Panc1 (cell line): ENCODE data around the gene OR2V1.

Experiments
- CTCF ChIP-seq: fragments of 450-650 bp; IDR thresholded peaks from 2 replicates; pipeline ENCODE4 v1.5.1; 2017; ENCODE audit warnings: mild to moderate bottlenecking
- REST ChIP-seq, 2 experiments: IDR thresholded peaks; 2 replicates each; pipeline ENCODE4 v1.6.1; 2011 to 2012; ENCODE audit warnings: low read depth in 2 of 2, control low read depth in 1 of 2, low read length in 1 of 2, mild to moderate bottlenecking in 1 of 2, moderate library complexity in 1 of 2; ENCODE audit not compliant: insufficient read depth in 1 of 2
- SIN3A ChIP-seq: IDR thresholded peaks from 2 replicates; pipeline ENCODE4 v1.6.1; 2012; ENCODE audit warnings: low read depth, mild to moderate bottlenecking, low read length, moderate library complexity, borderline replicate concordance; ENCODE audit not compliant: insufficient read depth

DNA sequence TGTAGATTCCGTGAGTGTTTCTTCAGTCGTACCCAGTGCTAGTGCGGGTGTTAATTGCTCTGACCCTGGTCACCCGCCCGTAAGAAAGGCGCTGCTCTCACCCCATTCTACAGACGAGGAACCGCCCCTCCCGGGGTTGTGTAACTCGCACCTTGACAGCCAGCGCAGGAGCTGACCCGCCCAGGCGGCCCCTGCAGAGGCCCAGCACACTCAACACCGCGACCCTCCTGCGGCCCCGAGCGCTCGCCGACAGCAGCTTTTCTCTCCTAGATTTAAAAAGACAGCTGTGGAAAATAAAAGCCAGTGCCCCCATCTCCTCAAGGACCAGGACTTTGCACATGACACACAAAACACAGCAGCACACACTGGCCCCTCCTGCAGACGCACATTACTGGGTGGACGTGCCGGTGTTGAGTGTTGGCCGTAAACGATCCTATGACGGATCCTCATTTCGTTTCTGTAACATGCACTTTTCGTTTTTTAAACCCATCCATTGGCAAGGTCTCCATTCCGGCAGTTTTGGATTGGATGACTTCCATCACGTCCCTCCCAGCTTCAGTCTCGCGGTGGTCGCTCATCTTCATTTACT is 39.4 kb upstream of the OR2V1 start:
- no peak for TF ChIP-seq CTCF
- no peak for TF ChIP-seq SIN3A
- no peak for TF ChIP-seq REST (IDR thresholded peaks at IDR 0.05; ENCODE audit: insufficient read depth in 1 of 2, low read depth in 2 of 2, low read length in 1 of 2)
